Left ventricle myocardium inferior (tissue), 1 donor: ENCODE results near the gene PRDM10. TPM values are rescaled to one million over a fixed set of nuclear protein-coding genes. Genes with fewer than 3 reads are reported as not detected.
"Not testable (repeated sequence)": the region's sequence is repeated elsewhere in the genome, so short reads cannot be mapped to it uniquely, and the experiment has no call there.

Source experiments
- DNase-seq: peaks from one replicate; pipeline ENCODE4 v3.0.0-alpha.2; 2020
- H3K27ac ChIP-seq: fragments of 200-600 bp; replicated peaks from 2 replicates; pipeline ENCODE4 v1.8.0; 2021
- H3K27me3 ChIP-seq: fragments of 200-600 bp; 2 replicates; pipeline ENCODE4 v1.8.0; 2021; ENCODE audit warnings: low read depth
- H3K36me3 ChIP-seq: fragments of 200-600 bp; 2 replicates; pipeline ENCODE4 v1.8.0; 2021
- H3K4me1 ChIP-seq: fragments of 200-600 bp; 2 replicates; pipeline ENCODE4 v1.8.0; 2021
- H3K4me3 ChIP-seq: fragments of 200-600 bp; 2 replicates; pipeline ENCODE4 v1.8.0; 2021; ENCODE audit warnings: mild to moderate bottlenecking, moderate library complexity
- H3K9me3 ChIP-seq: fragments of 200-600 bp; replicated peaks from 2 replicates; pipeline ENCODE4 v1.8.0; 2021
- intact Hi-C: fragments of 100-400 bp; cut with micrococcal nuclease; formaldehyde crosslinking; loops from one replicate; pipeline ENCODE4 v1.11.0; 2022
- total RNA-seq: library from RNA; stranded (reverse); fragmentation: NEBNext Ultra II Directional; extraction: Animal tissue kit (Norgen Biotek cat#: 25700); gene quantifications from one replicate; pipeline ENCODE4 v1.2.1, GENCODE V29; 2021
- TF ChIP-seq, protein P1 (sequence below): fragments of 200-600 bp; IDR thresholded peaks from 2 replicates; pipeline ENCODE4 v1.8.0; 2021; ENCODE audit warnings: antibody characterized with exemption, mild to moderate bottlenecking, borderline replicate concordance
- donor health status: DM: no; HTN: yes; CAD: no; lungs with severe emphysema.

The PRDM10 gene
- total RNA-seq, 1 donor from 2014 or later, result 5.4 TPM

DNA sequence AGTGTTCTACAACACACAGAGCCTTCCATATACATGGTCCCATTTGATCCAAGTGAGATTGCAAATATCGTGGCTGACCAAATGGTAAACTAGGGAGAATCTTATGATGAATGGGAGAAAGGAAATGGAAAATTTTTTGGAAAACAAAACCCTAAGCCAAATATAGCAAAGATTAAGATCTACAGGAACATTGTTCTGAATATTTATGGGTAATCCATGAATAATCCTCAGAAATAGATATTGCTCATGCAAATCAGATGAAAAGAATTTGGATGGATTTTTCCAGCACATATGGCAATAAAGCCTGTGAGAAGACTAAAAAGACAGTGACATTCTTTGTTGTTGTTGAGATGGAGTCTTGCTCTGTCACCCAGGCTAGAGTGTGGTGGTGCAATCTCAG lies 21.7 kb upstream of the PRDM10 start:
- Histone ChIP-seq H3K27ac (no peak overlapping the region), H3K27me3 (no peaks in the 10 kb centered on the region), H3K36me3 (no peaks in the 10 kb centered on the region), H3K4me3 (no peak overlapping the region), H3K4me1 (no peaks in the 10 kb centered on the region), H3K9me3 (no peaks in the 10 kb centered on the region)
- TF ChIP-seq, protein P1, sequence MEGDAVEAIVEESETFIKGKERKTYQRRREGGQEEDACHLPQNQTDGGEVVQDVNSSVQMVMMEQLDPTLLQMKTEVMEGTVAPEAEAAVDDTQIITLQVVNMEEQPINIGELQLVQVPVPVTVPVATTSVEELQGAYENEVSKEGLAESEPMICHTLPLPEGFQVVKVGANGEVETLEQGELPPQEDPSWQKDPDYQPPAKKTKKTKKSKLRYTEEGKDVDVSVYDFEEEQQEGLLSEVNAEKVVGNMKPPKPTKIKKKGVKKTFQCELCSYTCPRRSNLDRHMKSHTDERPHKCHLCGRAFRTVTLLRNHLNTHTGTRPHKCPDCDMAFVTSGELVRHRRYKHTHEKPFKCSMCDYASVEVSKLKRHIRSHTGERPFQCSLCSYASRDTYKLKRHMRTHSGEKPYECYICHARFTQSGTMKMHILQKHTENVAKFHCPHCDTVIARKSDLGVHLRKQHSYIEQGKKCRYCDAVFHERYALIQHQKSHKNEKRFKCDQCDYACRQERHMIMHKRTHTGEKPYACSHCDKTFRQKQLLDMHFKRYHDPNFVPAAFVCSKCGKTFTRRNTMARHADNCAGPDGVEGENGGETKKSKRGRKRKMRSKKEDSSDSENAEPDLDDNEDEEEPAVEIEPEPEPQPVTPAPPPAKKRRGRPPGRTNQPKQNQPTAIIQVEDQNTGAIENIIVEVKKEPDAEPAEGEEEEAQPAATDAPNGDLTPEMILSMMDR, result no peak
- intact Hi-C loops, result no loop called here
- DNase-seq, result no peak

DNA sequence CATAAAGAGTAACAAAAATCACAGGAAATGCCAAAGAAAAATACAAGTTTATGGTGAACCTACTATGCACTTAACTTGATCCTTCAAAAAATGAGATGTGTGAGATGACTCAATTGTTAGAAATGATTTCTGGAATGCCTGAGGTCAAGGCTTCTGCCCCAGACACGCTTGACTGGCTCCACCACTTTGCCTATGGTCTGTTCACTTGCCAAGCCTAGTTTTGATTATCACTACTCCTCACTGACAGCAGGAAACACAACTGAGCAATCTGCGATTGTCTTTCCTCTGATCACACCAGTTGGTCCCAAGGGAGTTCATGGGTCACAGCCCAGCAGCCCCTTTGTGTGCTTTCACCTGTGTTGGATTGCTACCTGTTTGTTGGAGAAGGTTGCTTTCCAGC lies 20.6 kb upstream of the PRDM10 start:
- TF ChIP-seq, protein P1, result no peak
- H3K27ac ChIP-seq, result no peak overlapping the region
- no peaks in the 10 kb centered on the region for H3K4me1 ChIP-seq
- no peak overlapping the region for H3K4me3 ChIP-seq
- no peak for DNase-seq
- intact Hi-C loops, result no loop called here
- no peaks in the 10 kb centered on the region for H3K36me3 ChIP-seq
- H3K9me3 ChIP-seq, result no peaks in the 10 kb centered on the region
- no peaks in the 10 kb centered on the region for H3K27me3 ChIP-seq

DNA sequence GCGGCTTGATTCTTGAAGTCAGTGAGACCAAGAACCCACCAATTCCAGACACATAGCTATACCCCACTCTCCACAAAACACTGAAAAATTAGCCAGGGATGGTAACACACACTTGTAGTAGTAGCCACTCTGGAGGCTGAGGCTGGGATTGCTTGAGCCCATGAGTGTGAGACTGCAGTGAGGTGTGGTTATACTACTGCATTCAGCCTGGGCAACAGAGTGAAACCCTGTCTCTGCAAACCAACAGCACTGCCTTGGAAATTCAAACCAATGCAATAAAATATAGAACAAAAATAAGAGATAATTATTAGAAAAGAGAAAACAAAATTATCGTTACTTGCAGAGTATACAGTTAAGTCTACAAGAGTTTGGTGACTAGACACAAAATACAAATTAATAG lies 20.2 kb upstream of the PRDM10 start:
- Histone ChIP-seq H3K9me3 (no peaks in the 10 kb centered on the region), H3K27me3 (no peaks in the 10 kb centered on the region), H3K36me3 (no peaks in the 10 kb centered on the region), H3K4me3 (no peak overlapping the region), H3K27ac (no peak overlapping the region), H3K4me1 (no peaks in the 10 kb centered on the region)
- intact Hi-C loops, result no loop called here
- TF ChIP-seq, protein P1, result no peak
- no peak for DNase-seq

DNA sequence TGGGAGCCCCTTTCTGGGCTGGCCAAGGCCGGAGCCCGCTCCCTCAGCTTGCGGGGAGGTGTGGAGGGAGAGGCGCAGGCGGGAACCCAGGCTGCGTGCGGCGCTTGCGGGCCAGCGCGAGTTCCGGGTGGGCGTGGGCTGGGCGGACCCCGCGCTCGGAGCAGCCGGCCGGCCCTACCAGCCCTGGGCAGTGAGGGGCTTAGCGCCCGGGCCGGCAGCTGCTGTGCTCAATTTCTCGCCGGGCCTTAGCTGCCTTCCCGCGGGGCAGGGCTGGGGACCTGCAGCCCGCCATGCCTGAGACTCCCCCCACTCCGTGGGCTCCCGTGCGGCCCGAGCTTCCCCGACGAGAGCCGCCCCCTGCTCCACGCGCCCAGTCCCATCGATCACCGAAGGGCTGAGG lies 19.0 kb upstream of the PRDM10 start:
- H3K27me3 ChIP-seq, H3K9me3 ChIP-seq, H3K4me1 ChIP-seq, DNase-seq, H3K4me3 ChIP-seq, H3K27ac ChIP-seq, intact Hi-C loops, H3K36me3 ChIP-seq: not testable (repeated sequence)

DNA sequence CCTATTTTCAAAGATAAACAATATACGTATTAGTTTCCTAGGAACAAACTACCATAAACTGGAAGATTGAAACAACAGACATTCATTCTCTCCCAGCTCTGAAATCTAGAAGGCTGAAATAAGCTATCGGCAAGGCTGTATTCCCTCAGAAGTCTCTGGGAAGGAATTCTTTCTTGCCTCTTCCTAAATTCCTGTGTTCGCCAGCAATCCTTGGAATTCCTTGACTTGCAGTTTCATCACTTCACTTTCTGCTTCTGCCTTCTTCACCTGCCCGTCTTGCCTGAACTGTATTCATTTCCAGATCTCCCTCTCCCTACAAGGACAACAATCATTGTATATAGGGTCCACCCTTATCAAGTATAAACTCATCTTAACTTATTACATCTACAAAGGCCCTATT lies 17.7 kb upstream of the PRDM10 start:
- H3K27me3 ChIP-seq, result no peaks in the 10 kb centered on the region
- TF ChIP-seq, protein P1, result no peak
- no peak overlapping the region for H3K27ac ChIP-seq
- no peaks in the 10 kb centered on the region for H3K9me3 ChIP-seq
- no peak overlapping the region for H3K4me3 ChIP-seq
- H3K4me1 ChIP-seq, result no peaks in the 10 kb centered on the region
- DNase-seq, result no peak
- intact Hi-C loops, result no loop called here
- H3K36me3 ChIP-seq, result no peaks in the 10 kb centered on the region

DNA sequence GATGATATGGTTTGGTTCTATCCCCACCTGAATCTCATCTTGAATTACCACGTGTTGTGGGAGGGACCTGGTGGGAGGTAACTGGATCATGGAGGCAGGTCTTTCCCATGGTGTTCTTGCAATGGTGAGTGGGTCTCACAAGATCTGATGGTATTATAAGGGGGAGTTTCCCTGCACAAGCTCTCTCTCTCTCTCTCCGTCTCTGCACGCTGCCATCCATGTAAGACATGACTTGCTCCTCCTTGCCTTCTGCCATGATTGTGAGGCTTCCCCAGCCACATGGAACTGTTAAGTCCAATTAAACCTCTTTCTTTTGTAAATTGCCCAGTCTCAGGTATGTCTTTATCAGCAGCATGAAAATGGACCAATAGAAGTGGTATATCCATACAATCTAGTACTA lies 13.2 kb upstream of the PRDM10 start:
- H3K9me3 ChIP-seq, H3K27ac ChIP-seq, DNase-seq, H3K4me1 ChIP-seq, H3K27me3 ChIP-seq, H3K4me3 ChIP-seq, H3K36me3 ChIP-seq, intact Hi-C loops: not testable (repeated sequence)

DNA sequence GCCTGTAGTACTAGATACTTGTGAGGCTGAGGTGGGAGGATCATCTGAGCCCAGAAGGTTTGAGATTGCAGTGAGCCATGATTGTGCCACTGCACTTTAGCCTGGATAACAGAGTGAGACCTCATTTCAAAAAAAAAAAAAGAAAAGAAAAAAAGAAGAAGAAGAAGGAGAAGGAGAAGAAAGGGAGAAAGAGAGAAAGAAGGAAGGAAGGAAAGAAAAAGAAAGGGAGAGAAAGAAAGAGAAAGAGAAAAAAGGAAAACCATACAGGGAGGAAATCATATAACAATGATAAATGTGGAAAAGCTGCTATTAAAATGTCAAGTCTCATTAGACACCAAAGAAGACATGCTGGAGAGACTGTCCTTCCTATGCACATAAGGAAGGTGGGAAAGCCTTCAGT lies 5.7 kb upstream of the PRDM10 start:
- intact Hi-C loops, result loop anchor here (5.0 kb wide), 1 partner anchor 59 kb away; the partner anchor contains the start of gene APLP2
- TF ChIP-seq, protein P1, result no peak
- H3K27ac ChIP-seq, result no peak overlapping the region
- no peaks in the 10 kb centered on the region for H3K27me3 ChIP-seq
- no peak overlapping the region for H3K4me3 ChIP-seq
- no peaks in the 10 kb centered on the region for H3K9me3 ChIP-seq
- H3K4me1 ChIP-seq, result peaks cover 12% of the 10 kb centered on the region
- no peak for DNase-seq
- H3K36me3 ChIP-seq, result no peaks in the 10 kb centered on the region
